Gastroesophageal sphincter (tissue), 3 donors: ENCODE results near the gene A3GALT2.

Source experiments
- CTCF ChIP-seq, 4 experiments: fragments of 200-600 bp in 2 of 4; fragments of 450-650 bp in 2 of 4; sonication (generic) in 1 of 4; IDR thresholded peaks; one replicate each; pipeline ENCODE4 v1.5.1; 2017 to 2019; ENCODE audit warnings: antibody characterized with exemption in 4 of 4, mild to moderate bottlenecking in 2 of 4, moderate library complexity in 2 of 4
- POLR2A ChIP-seq, 2 donors: fragments of 450-650 bp; IDR thresholded peaks; one replicate each; pipeline ENCODE4 v1.6.1; 2017; ENCODE audit warnings: antibody characterized with exemption in 2 of 2, mild to moderate bottlenecking in 2 of 2, moderate library complexity in 1 of 2

DNA sequence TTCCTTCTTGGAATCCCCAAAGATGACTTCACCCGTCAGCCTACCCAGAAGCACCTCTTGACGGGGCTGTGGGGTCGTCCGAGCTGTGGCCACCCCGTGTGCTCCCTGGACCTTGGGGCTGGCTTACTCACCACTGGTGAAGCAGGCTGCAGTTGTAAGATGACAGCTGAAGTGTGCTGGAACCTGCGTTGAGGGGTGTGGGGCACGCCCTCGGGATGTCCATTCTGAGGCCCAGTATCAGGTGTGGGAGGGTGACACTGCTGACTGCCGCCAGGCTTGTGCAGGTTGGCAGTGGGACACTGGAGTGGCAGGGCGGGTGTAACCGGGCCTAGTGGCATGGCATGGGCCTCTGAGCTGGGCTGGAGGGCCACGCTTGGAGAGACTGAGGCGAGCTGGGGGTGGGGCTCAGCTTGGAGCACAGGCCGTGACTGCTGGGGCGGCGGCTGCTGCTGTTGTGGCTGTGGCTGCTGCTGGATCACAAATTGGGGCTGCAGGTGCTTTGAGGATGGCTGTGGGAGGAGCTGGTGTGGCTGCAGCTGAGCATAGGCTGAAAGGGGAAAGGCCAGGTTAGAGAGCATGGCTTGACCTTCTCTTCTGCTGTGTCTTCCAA lies 33.9 kb upstream of the A3GALT2 start:
- no peak for TF ChIP-seq POLR2A (IDR thresholded peaks at IDR 0.05)
- no peak for TF ChIP-seq CTCF (IDR thresholded peaks at IDR 0.05)
